ENCODE data around the gene DUSP8.
"Not testable (repeated sequence)": the region's sequence is repeated elsewhere in the genome, so short reads cannot be mapped to it uniquely, and the experiment has no call there.

Gene DUSP8

GRCh38 chr11:1598816-1599215, 26.7 kb upstream of the DUSP8 start:
- Histone ChIP-seq H4K20me1 (ENCODE audit: low read depth, low read length) (no peaks in the 10 kb centered on the region), H3K27ac (ENCODE audit: low read depth, low read length) (no peak overlapping the region), H3K9ac (ENCODE audit: low read length) (no peak overlapping the region), H3K9me3 (ENCODE audit: insufficient read depth, low read length) (no peaks in the 10 kb centered on the region), H3F3A (ENCODE audit: insufficient read depth) (no peaks in the 10 kb centered on the region), H3K36me3 (ENCODE audit: low read length) (no peaks in the 10 kb centered on the region), H3K9me2 (replicated peaks; ENCODE audit: insufficient read depth, low read length) (no peaks in the 10 kb centered on the region), H3K79me2 (ENCODE audit: insufficient read depth, low read length) (no peaks in the 10 kb centered on the region), H3K4me3 (ENCODE audit: insufficient read depth, low read length, poor library complexity, severe bottlenecking) (no peak overlapping the region), H3K27me3 (ENCODE audit: low read length) (no peaks in the 10 kb centered on the region), H2AFZ (ENCODE audit: low read depth, low read length, severe bottlenecking) (no peak overlapping the region), H3K4me2 (ENCODE audit: low read depth, low read length, poor library complexity, severe bottlenecking) (no peak overlapping the region)
- TF ChIP-seq, protein P1, sequence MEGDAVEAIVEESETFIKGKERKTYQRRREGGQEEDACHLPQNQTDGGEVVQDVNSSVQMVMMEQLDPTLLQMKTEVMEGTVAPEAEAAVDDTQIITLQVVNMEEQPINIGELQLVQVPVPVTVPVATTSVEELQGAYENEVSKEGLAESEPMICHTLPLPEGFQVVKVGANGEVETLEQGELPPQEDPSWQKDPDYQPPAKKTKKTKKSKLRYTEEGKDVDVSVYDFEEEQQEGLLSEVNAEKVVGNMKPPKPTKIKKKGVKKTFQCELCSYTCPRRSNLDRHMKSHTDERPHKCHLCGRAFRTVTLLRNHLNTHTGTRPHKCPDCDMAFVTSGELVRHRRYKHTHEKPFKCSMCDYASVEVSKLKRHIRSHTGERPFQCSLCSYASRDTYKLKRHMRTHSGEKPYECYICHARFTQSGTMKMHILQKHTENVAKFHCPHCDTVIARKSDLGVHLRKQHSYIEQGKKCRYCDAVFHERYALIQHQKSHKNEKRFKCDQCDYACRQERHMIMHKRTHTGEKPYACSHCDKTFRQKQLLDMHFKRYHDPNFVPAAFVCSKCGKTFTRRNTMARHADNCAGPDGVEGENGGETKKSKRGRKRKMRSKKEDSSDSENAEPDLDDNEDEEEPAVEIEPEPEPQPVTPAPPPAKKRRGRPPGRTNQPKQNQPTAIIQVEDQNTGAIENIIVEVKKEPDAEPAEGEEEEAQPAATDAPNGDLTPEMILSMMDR (IDR thresholded peaks at IDR 0.05; ENCODE audit: insufficient read depth, low read length, poor library complexity, severe bottlenecking) = no peak
- no peak for TF ChIP-seq EZH2phosphoT487 (conservative IDR thresholded peaks at IDR 0.05; ENCODE audit: low read length)

- not testable (repeated sequence) for H4K20me1 ChIP-seq (ENCODE audit: low read depth, low read length); H3K79me2 ChIP-seq (ENCODE audit: insufficient read depth, low read length); H3K27ac ChIP-seq (ENCODE audit: low read depth, low read length); H2AFZ ChIP-seq (ENCODE audit: low read depth, low read length, severe bottlenecking); H3K4me3 ChIP-seq (ENCODE audit: insufficient read depth, low read length, poor library complexity, severe bottlenecking); H3K36me3 ChIP-seq (ENCODE audit: low read length); H3F3A ChIP-seq (ENCODE audit: insufficient read depth); H3K4me2 ChIP-seq (ENCODE audit: low read depth, low read length, poor library complexity, severe bottlenecking); H3K9me2 ChIP-seq (replicated peaks; ENCODE audit: insufficient read depth, low read length); H3K9ac ChIP-seq (ENCODE audit: low read length); H3K9me3 ChIP-seq (ENCODE audit: insufficient read depth, low read length); H3K27me3 ChIP-seq (ENCODE audit: low read length)
Measured at GRCh38 chr11:1598406-1598805, 26.3 kb upstream of the DUSP8 start.

GRCh38 chr11:1597994-1598380, 25.9 kb upstream of the DUSP8 start, which contains the start of gene KRTAP5-2:
Gene KRTAP5-2 (minus strand): TSS chr11:1598294. CDS start chr11:1598250, 44 bp downstream.
- Histone ChIP-seq H3K27ac (ENCODE audit: low read depth, low read length) (no peak within 1 kb of the TSS), H4K20me1 (ENCODE audit: low read depth, low read length) (no peaks in the 10 kb centered on the region), H3K9me2 (replicated peaks; ENCODE audit: insufficient read depth, low read length) (no peaks in the 10 kb centered on the region), H3K4me2 (ENCODE audit: low read depth, low read length, poor library complexity, severe bottlenecking) (no peak within 1 kb of the TSS), H3F3A (ENCODE audit: insufficient read depth) (no peaks in the 10 kb centered on the region), H3K9me3 (ENCODE audit: insufficient read depth, low read length) (no peaks in the 10 kb centered on the region), H3K9ac (ENCODE audit: low read length) (no peak within 1 kb of the TSS), H3K4me3 (ENCODE audit: insufficient read depth, low read length, poor library complexity, severe bottlenecking) (no peak within 1 kb of the TSS), H2AFZ (ENCODE audit: low read depth, low read length, severe bottlenecking) (no peak within 1 kb of the TSS), H3K79me2 (ENCODE audit: insufficient read depth, low read length) (no peaks in the 10 kb centered on the region), H3K36me3 (ENCODE audit: low read length) (no peaks in the 10 kb centered on the region), H3K27me3 (ENCODE audit: low read length) (no peaks in the 10 kb centered on the region)
- TF ChIP-seq, protein P1 (IDR thresholded peaks at IDR 0.05; ENCODE audit: insufficient read depth, low read length, poor library complexity, severe bottlenecking) = no peak
- no peak for TF ChIP-seq EZH2phosphoT487 (conservative IDR thresholded peaks at IDR 0.05; ENCODE audit: low read length)

DNA sequence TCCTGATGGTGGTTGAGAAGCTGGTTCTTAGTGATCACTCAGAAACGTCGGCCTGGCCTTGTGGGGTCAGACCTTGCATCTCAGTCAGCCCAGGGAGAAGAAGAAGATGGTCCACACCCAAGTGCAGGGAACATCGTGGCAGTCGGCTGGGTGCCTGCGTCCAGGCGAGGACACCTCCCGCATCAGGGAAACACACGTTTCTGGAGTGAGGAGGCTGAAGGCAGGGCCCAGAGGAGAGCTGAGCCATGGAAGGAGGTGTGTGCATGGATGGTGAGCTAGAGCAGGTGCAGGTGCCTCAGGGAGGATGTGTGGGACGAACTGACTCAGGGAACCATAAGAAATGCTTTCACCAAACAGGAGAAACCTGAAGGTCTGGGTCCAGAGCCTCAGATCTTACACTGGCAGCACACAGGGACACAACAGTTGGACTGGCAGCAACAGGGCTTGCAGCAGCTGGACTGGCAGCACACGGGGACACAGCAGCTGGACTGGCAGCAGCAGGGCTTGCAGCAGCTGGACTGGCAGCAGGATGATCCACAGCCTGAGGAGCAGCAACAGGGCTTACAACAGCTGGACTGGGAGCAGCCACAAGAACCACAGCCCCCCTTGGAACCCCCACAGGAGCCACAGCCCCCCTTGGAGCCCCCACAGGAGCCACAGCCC, 25.4 kb upstream of the DUSP8 start:
- Histone ChIP-seq H3K36me3 (ENCODE audit: low read length) (no peaks in the 10 kb centered on the region), H3K4me3 (ENCODE audit: insufficient read depth, low read length, poor library complexity, severe bottlenecking) (no peak overlapping the region), H3F3A (ENCODE audit: insufficient read depth) (no peaks in the 10 kb centered on the region), H2AFZ (ENCODE audit: low read depth, low read length, severe bottlenecking) (no peak overlapping the region), H3K27me3 (ENCODE audit: low read length) (no peaks in the 10 kb centered on the region), H4K20me1 (ENCODE audit: low read depth, low read length) (no peaks in the 10 kb centered on the region), H3K27ac (ENCODE audit: low read depth, low read length) (no peak overlapping the region), H3K79me2 (ENCODE audit: insufficient read depth, low read length) (no peaks in the 10 kb centered on the region), H3K9me2 (replicated peaks; ENCODE audit: insufficient read depth, low read length) (no peaks in the 10 kb centered on the region), H3K9ac (ENCODE audit: low read length) (no peak overlapping the region), H3K4me2 (ENCODE audit: low read depth, low read length, poor library complexity, severe bottlenecking) (no peak overlapping the region), H3K9me3 (ENCODE audit: insufficient read depth, low read length) (no peaks in the 10 kb centered on the region)
- TF ChIP-seq, protein P1 (IDR thresholded peaks at IDR 0.05; ENCODE audit: insufficient read depth, low read length, poor library complexity, severe bottlenecking) = no peak
- TF ChIP-seq EZH2phosphoT487 (conservative IDR thresholded peaks at IDR 0.05; ENCODE audit: low read length) = no peak

DNA sequence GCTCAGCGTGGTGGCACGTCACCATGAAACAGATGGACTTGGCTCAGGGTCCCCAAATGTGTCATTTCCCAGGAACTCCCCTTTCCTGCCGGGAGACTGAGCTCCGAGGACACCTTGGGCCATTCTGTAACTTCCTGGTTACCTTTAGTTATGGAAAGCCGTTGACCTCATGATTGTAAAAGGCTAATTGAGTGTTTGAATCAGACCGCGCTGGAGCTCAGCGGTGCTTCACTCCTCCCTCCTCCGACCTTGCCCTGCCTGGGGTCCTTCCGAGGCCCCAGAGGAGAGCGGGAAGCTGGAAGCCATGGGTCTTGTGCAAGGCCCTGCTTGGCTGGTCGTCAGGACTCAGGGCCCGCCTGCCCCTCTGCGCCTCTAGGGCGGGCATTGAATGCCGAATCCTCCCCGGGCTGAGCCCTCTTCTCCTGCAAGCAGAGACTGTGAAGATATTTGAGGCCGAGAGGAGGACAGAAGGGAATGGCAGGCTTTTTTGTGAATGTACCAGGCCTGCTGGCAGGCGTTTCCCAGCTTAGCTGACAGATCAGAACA, 24.6 kb upstream of the DUSP8 start:
- not testable (repeated sequence) for H3K4me3 ChIP-seq (ENCODE audit: insufficient read depth, low read length, poor library complexity, severe bottlenecking); H3K9me3 ChIP-seq (ENCODE audit: insufficient read depth, low read length); H3K36me3 ChIP-seq (ENCODE audit: low read length); H4K20me1 ChIP-seq (ENCODE audit: low read depth, low read length); H3K9me2 ChIP-seq (replicated peaks; ENCODE audit: insufficient read depth, low read length); H3K27me3 ChIP-seq (ENCODE audit: low read length); H3F3A ChIP-seq (ENCODE audit: insufficient read depth); H3K27ac ChIP-seq (ENCODE audit: low read depth, low read length); H3K79me2 ChIP-seq (ENCODE audit: insufficient read depth, low read length); H2AFZ ChIP-seq (ENCODE audit: low read depth, low read length, severe bottlenecking); H3K9ac ChIP-seq (ENCODE audit: low read length); H3K4me2 ChIP-seq (ENCODE audit: low read depth, low read length, poor library complexity, severe bottlenecking)

Data from SU-DHL-6 (cell line).